Dermis microvascular lymphatic vessel endothelial cell (primary cell): ENCODE measurements around the gene DLX4. TPM values are rescaled to one million over a fixed set of nuclear protein-coding genes. Genes with fewer than 3 reads are reported as not detected.

Experiments
- DNase-seq, 2 donors: peaks; one replicate each; pipeline versions ENCODE4 v3.0.0 to v3.0.0-alpha.2; 2010; ENCODE audit warnings: low read depth in 2 of 2
- total RNA-seq: library from RNA; depleted of rRNA; stranded (reverse); fragments of >200 nt; gene quantifications from 2 replicates; pipeline ENCODE4 v1.2.1, GENCODE V29; 2014

The DLX4 gene
- total RNA-seq, 1 donor from 2014 or later, result not detected

DNA sequence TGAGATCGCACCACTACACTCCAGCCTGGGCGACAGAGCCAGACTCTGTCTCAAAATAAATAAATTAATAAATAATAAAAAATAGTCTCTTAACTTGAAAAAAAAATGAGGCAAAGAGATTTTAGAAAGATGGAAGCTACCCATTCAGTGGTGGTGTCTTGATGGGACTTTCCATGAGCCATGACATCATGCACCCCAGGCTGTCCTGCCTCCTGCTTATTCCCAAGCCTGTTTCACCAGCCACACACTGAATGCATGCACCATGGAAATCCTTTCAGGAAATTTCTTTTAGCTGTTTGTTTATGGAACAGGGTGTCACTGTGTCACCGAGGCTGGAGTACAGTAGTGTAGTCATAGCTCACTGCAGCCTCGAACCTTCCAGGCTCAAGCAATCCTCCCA lies 34.9 kb downstream of the DLX4 start:
- DNase-seq, result no peak

DNA sequence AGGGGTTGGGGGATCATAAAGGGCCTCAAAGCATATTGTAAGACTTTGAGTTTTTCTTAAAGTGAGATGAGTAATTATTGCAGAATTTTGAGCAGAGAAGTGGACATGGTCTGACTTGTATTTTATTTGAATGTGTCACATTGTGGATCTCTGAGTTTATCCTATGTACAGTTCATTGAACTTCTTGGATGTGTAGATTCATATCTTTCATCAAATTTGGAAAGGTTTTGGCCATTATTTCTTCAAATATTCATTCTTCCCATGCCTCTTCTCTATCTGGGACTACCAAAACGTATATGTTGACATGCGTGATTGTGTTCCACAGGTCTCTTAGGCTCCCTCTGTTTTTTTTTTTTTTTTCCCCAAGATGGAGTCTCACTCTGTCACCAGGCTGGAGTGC lies 40.3 kb downstream of the DLX4 start:
- no peak for DNase-seq

DNA sequence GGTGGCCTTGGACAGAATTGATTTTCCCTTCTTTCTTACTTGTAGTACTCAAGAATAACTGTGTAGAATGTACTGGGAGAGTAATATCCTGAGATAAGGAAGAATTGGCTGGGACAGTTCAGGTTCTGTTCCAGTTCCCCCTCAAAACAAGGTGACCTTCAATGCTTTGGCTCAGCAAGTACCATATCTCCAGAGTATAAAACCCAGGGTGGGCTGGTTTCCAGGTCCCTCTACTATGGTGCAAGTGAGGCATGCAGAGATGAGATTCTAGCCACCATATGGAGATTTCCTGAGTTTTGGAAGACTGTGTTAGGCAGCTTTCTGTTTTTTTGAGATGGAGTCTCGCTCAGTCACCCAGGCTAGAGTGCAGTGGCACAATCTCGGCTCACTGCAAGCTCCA lies 44.1 kb downstream of the DLX4 start:
- no peak for DNase-seq

DNA sequence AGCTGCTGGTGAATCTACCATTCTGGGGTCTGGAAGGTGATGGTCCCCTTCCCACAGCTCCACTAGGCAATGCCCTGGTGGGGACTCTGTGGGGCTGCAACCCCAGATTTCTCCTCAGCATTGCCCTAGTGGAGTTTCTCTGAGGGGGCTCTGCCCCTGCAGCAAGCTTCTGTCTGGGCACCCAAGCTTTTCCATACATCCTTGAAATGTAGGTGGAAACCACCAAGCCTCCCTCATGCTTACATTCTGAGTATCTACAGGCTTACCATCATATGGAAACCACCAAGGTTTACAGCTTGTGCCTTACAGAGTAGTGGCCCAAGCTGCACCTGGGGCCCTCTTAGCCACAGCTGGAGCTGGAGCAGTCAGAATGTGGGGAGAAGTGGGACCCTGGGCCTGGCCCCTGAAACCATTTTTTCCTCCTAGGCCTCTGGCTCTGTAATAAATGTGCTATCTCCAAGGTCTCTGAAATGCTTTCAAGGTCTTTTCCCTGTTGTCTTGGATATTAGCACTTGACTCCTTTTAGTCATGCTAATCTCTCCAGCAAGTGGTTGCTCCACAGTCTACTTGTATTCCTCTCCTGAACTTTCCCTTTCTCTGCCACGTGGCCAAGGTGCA lies 45.6 kb downstream of the DLX4 start:
- DNase-seq, result no peak

DNA sequence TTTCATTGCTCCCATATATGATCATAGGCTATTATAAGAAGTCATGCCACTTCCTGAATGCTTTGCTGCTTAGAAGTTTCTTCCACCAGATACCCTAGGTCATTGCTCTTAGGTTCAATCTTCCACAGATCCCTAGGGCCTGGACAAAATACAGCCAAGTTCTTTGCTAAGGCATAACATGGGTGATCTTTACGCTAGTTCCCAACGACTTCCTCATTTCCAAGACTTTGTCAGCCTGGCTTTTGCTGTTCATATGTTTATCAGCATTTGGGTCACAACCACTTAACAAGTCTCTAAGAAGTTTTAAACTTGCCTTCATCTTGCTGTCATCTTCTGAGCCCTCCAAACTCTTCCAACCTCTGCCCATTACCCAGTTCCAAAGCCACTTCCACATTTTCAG lies 46.2 kb downstream of the DLX4 start:
- DNase-seq, result no peak

DNA sequence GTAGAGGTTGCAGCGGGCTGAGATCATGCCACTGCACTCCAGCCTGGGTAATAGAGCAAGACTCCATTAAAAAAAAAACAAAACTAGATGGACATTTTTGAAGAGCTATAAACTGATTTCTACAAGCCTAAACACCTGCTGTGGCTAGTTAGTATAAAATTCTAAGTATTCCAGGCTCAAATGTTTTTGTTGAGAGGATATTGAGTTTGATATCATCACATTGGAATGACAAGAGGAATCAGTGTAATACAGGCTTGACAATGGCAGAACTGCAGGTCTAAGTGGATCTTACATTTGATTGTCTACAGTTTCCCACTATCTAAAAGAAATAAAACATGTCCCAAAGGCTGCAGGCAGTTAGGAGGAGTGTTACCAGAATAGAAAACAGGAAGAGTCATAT lies 49.9 kb downstream of the DLX4 start:
- DNase-seq, result no peak

DNA sequence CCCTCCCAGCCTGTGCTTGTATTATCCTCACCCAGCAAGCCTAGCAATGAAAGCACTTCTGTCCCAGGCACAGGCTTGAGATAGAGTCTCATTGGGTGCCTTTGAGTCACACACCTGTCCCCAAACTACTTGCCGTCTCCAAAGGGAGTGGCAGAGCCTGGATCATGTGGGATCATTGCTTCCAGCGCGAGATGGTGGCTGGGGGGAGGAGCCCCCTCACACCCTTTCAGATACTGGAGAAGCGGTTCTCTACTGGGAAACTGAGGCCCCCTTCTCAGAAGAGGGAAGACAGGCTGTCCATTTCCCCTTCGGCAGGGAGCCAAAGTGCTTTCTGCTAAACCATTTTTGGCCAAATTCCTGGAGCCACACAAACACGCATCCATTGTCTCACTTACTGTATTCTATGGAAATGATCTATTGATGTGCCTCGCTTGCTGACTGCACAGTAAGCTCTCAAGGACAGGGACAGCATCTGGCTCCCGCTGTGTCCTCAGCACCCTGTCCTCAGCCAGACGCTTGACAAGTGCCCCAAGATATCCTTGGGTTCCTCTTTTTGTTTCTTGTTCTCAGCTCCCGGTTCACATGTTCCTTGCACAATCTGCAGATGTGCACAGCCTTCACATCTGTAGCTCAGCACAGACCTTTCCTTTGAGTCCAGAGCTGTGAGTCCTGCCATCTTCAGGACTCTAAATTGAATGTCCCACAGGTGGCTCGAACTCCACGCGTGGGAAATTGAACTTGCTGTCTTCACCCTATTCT lies 52.0 kb downstream of the DLX4 start:
- no peak for DNase-seq

DNA sequence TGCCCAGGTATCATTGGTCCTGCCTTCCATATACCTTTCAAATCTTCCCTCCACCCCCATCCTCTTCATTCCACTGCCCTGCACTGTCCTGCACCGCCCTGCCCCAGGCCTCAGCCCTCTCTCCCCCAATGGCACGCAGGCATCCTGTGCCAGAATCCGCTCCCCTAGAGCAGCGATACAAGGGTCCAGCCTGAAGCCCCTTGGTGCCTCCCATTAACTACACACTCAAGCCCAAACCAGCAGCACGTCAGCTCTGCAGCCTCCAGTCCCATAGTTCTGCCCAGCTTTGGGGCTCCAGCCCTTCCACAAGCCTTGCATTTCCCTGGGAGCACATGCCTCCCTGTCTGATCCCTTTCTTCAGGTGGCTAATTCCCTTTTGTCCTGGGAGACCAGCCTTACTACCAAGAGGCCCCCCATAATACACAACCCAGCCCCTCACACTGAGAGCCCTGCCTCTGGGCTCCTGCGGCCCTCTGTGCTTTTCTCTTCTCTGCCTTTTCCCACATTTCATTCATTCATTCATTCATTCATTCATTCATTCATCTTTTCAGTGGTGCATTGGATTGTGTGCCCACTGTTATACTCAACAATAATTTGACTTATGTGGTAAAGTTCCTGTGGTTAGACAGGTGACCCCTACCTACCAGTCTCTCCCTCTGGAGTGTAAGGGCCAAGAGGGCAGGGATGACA lies 52.8 kb downstream of the DLX4 start:
- DNase-seq, result no peak

DNA sequence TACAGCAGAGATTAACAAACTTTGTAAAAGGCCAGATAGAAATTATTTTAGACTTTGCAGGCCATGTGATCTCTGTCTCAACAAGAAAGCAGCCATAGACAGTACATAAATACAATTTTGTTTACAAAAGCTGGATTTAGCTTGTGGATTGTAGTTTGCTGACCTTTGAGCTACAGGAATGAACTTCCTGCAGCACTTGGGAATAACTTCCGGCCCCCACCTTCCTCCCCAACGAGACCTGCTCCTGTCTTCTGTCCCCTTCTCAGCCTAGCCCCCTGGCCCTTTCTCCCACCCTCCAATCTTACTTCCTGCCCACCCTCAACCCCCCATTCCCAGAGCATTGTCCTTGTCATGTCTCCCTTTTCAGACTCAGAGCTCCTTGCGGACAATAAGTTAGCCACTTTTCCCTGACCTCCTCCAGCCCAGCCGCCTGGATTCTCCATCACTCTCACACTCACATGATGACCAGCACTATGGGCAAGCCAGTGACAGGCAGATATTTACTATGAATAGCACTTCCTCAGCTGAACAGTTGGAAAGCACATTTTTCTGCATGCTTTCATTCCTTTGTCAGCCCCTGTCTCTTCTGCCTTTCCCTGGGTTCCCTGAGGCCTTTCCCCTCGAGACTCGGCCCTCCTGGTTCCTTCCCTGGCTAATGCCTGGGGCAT lies 53.6 kb downstream of the DLX4 start:
- DNase-seq, result no peak

DNA sequence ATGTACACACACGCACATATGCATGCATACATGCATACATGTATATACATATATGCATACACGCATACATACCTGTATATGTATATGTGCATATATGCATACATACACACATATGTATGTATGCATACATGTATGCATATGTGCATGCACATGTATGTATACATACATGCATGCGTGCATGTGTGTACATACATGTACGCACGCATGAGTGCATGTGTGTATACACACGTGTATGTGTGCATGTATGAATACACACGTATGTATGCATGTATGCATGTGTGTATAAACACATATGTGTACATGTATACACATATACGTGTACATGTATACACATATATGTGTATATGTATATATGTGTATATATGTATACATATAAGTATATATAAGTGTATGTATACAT lies 54.5 kb downstream of the DLX4 start:
- no peak for DNase-seq

Other genes with a start within 250 kb of the DLX4 start
- gene FAM117A, start 205.1 kb upstream of the DLX4 start, total RNA-seq, result 3.6 and 8.2 TPM in 2 replicates
- gene KAT7, start 180.5 kb upstream of the DLX4 start, total RNA-seq, result 27.1 and 32.6 TPM in 2 replicates
- not detected in 2 replicates for gene TAC4, start 121.1 kb upstream of the DLX4 start, total RNA-seq
- gene DLX3, start 26.0 kb downstream of the DLX4 start, total RNA-seq, result not detected in 2 replicates
- gene ITGA3, start 86.9 kb downstream of the DLX4 start, total RNA-seq, result 104 and 118 TPM in 2 replicates
- gene PDK2, start 126.2 kb downstream of the DLX4 start, total RNA-seq, result 8.0 and 20.5 TPM in 2 replicates
- 2.8 and 6.8 TPM in 2 replicates for gene SAMD14, start 161.0 kb downstream of the DLX4 start, total RNA-seq
- 21.3 and 23.6 TPM in 2 replicates for gene PPP1R9B, start 181.5 kb downstream of the DLX4 start, total RNA-seq
- gene SGCA, start 196.8 kb downstream of the DLX4 start, total RNA-seq, result not detected in 2 replicates
- under 0.01 and 8.1 TPM in 2 replicates for gene COL1A1, start 232.4 kb downstream of the DLX4 start, total RNA-seq